Right lobe of liver (tissue), 4 donors: ENCODE measurements around the gene COMMD4.

Source experiments
- POLR2A ChIP-seq: fragments of 450-650 bp; IDR thresholded peaks from one replicate; pipeline ENCODE4 v1.6.1; 2017; ENCODE audit warnings: antibody characterized with exemption, mild to moderate bottlenecking
- TF ChIP-seq, protein P1 (sequence below), 4 donors: fragments of 200-600 bp in 3 of 4; fragments of 450-650 bp in 1 of 4; IDR thresholded peaks; one replicate each; pipeline versions ENCODE4 v1.5.1 to v1.8.0; 2016 to 2022; ENCODE audit warnings: antibody characterized with exemption in 4 of 4, mild to moderate bottlenecking in 2 of 4
- donor health status: DM: no; HTN: no; CAD: no.
- donor health status: DM: no; HTN: no; CAD: no.
- donor health status: DM: no; HTN: yes; CAD: no.

DNA sequence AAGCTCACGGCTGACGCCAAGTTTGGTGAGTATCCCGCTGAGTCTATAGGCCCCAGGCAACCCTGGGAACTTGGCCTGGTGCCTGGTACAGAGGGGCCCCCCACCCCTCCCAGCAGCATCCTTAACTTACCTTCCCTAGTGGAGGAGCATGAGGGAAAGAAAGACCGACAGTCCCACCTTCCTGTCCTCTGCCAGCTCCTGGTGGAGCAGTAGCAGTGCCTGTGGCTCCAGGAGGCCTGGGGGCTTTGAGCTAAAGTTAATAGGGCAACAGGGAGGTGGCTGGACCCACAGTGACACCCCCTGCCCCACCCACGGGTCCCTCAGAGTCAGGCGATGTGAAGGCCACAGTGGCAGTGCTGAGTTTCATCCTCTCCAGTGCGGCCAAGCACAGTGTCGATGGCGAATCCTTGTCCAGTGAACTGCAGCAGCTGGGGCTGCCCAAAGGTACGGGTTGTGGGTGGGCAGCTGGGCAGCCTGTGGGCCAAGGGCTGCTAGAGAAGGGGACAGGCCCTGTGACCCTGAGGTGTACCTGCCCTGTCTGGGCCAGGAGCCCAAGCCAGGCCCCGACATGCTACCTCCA is 2.9 kb downstream of the COMMD4 start:
- TF ChIP-seq, protein P1, sequence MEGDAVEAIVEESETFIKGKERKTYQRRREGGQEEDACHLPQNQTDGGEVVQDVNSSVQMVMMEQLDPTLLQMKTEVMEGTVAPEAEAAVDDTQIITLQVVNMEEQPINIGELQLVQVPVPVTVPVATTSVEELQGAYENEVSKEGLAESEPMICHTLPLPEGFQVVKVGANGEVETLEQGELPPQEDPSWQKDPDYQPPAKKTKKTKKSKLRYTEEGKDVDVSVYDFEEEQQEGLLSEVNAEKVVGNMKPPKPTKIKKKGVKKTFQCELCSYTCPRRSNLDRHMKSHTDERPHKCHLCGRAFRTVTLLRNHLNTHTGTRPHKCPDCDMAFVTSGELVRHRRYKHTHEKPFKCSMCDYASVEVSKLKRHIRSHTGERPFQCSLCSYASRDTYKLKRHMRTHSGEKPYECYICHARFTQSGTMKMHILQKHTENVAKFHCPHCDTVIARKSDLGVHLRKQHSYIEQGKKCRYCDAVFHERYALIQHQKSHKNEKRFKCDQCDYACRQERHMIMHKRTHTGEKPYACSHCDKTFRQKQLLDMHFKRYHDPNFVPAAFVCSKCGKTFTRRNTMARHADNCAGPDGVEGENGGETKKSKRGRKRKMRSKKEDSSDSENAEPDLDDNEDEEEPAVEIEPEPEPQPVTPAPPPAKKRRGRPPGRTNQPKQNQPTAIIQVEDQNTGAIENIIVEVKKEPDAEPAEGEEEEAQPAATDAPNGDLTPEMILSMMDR (IDR thresholded peaks at IDR 0.05), result no peak
- no peak for TF ChIP-seq POLR2A
